ENCODE results near the gene C15orf40. TPM values are rescaled to one million over a fixed set of nuclear protein-coding genes. Genes with fewer than 3 reads are reported as not detected.
"Not testable (repeated sequence)": the region's sequence is repeated elsewhere in the genome, so short reads cannot be mapped to it uniquely, and the experiment has no call there.

C15orf40 gene
- polyA plus RNA-seq, 1 experiment: 17.9 TPM

GRCh38 chr15:82942691-82943090 lies 68.7 kb downstream of the C15orf40 start:
- no peak for DNase-seq (ENCODE audit: low read depth)
- ChIA-PET CTCF (no interaction called here), POLR2A (no interaction called here)
- no peak for TF ChIP-seq CTCF (IDR thresholded peaks at IDR 0.05; ENCODE audit: insufficient read depth, low read depth, low read length)
- no peaks in the 10 kb centered on the region for H3K27me3 ChIP-seq (ENCODE audit: control insufficient read depth, insufficient read depth, low read length)
- no peak overlapping the region for H3K4me3 ChIP-seq (ENCODE audit: low read depth, low read length)
- H3K36me3 ChIP-seq (ENCODE audit: control insufficient read depth, insufficient read depth, low read length): no peaks in the 10 kb centered on the region

- H3K27me3 ChIP-seq (ENCODE audit: control insufficient read depth, insufficient read depth, low read length); DNase-seq (ENCODE audit: low read depth); H3K4me3 ChIP-seq (ENCODE audit: low read depth, low read length); H3K36me3 ChIP-seq (ENCODE audit: control insufficient read depth, insufficient read depth, low read length); CTCF ChIA-PET; POLR2A ChIA-PET: not testable (repeated sequence)
Measured at GRCh38 chr15:82939678-82940077, 71.8 kb downstream of the C15orf40 start.

Other genes starting within 250 kb of the C15orf40 start
- not detected in 2 replicates for gene FSD2, start 205.6 kb downstream of the C15orf40 start, polyA plus RNA-seq (2011; rRNA removed)
- 2.8 and 3.2 TPM in 2 replicates for gene WHAMM, start 202.0 kb downstream of the C15orf40 start, polyA plus RNA-seq (2011; rRNA removed)
- 0.83 and 1.4 TPM in 2 replicates for gene HOMER2, start 58.9 kb downstream of the C15orf40 start, polyA plus RNA-seq (2011; rRNA removed)
- 20.3 and 30.6 TPM in 2 replicates for gene RAMAC, start 25.4 kb downstream of the C15orf40 start, polyA plus RNA-seq (2011; rRNA removed)
- 35.0 and 70.7 TPM in 2 replicates for gene BTBD1, start 55.6 kb upstream of the C15orf40 start, polyA plus RNA-seq (2011; rRNA removed)
- 3.2 and 3.8 TPM in 2 replicates for gene TM6SF1, start 96.0 kb upstream of the C15orf40 start, polyA plus RNA-seq (2011; rRNA removed)
- 5.7 and 24.5 TPM in 2 replicates for gene HDGFL3, start 196.2 kb upstream of the C15orf40 start, polyA plus RNA-seq (2011; rRNA removed)

Measured in BJ (cell line).